NCI-H226 (cell line): ENCODE data around the gene DOLK.
"Not testable (repeated sequence)": the region's sequence is repeated elsewhere in the genome, so short reads cannot be mapped to it uniquely, and the experiment has no call there.

Source experiments
- DNase-seq: peaks from one replicate; pipeline ENCODE4 v3.0.0-alpha.2; 2015

Gene DOLK

GRCh38 chr9:128947527-128948301 is at the start of gene DOLK, which contains the start of gene NUP188:
DOLK (minus strand) TSS chr9:128947603; CDS start chr9:128947303, 300 bp downstream.
NUP188 (plus strand) TSS chr9:128947699; CDS start chr9:128947720, 21 bp downstream.
- peak; percentile 82 for DNase-seq

- DNase-seq = no peak
Measured at GRCh38 chr9:128995791-128996190, 48.4 kb upstream of the DOLK start.

- no peak for DNase-seq
Measured at GRCh38 chr9:128992995-128993394, 45.6 kb upstream of the DOLK start.

- peak; percentile 50 for DNase-seq
Measured at GRCh38 chr9:128987805-128988204, 40.4 kb upstream of the DOLK start.

GRCh38 chr9:128986671-128987070 is 39.3 kb upstream of the DOLK start:
- no peak for DNase-seq

GRCh38 chr9:128983536-128983935 is 36.1 kb upstream of the DOLK start:
- DNase-seq = no peak

- no peak for DNase-seq
Measured at GRCh38 chr9:128979111-128979510, 31.7 kb upstream of the DOLK start.

GRCh38 chr9:128972956-128973355 is 25.6 kb upstream of the DOLK start:
- DNase-seq = peak; percentile 26

GRCh38 chr9:128969491-128969890 is 22.1 kb upstream of the DOLK start:
- no peak for DNase-seq

GRCh38 chr9:128961403-128961802 is 14.0 kb upstream of the DOLK start:
- not testable (repeated sequence) for DNase-seq

- DNase-seq = no peak
Measured at GRCh38 chr9:128947277-128947526, 201 bp downstream of the DOLK start.

- DNase-seq = no peak
Measured at GRCh38 chr9:128946571-128947276, 679 bp downstream of the DOLK start.

- no peak for DNase-seq
Measured at GRCh38 chr9:128945798-128946501, 1.5 kb downstream of the DOLK start.

- not testable (repeated sequence) for DNase-seq
Measured at GRCh38 chr9:128944966-128945365, 2.4 kb downstream of the DOLK start.

- no peak for DNase-seq
Measured at GRCh38 chr9:128943832-128944620, 3.4 kb downstream of the DOLK start.

GRCh38 chr9:128940946-128941755 is 6.3 kb downstream of the DOLK start:
- no peak for DNase-seq

- DNase-seq = no peak
Measured at GRCh38 chr9:128940271-128940921, 7.0 kb downstream of the DOLK start.

- DNase-seq = no peak
Measured at GRCh38 chr9:128937310-128938165, 9.9 kb downstream of the DOLK start.

- no peak for DNase-seq
Measured at GRCh38 chr9:128936171-128936865, 11.1 kb downstream of the DOLK start.

GRCh38 chr9:128933731-128934130 is 13.7 kb downstream of the DOLK start:
- no peak for DNase-seq
